ENCODE data around the gene INHA.

- no peak for TF ChIP-seq POLR2A (IDR thresholded peaks at IDR 0.05)
- no peak for TF ChIP-seq CTCF (IDR thresholded peaks at IDR 0.05)
Measured at GRCh38 chr2:219532378-219532649, 39.8 kb upstream of the INHA start.

All from lower leg skin (tissue), 3 donors.